Upper lobe of left lung (tissue), 6 donors: Measurements from ENCODE around the gene ATP10A. TPM values are rescaled to one million over a fixed set of nuclear protein-coding genes. Genes with fewer than 3 reads are reported as not detected.

Experiments used
- ATAC-seq, 2 donors: fragments of 200-7000 bp; cut with Tn5 transposase; one replicate each; pipeline ENCODE4 v1.9.1; 2022; ENCODE audit warnings: mild to moderate bottlenecking in 2 of 2, moderate library complexity in 2 of 2; ENCODE audit not compliant: low FRiP score in 2 of 2
- DNase-seq, 2 donors: peaks; one replicate each; pipeline ENCODE4 v3.0.0-alpha.2; 2019 to 2020
- H3K27ac ChIP-seq, 4 donors: fragments of 200-600 bp; sonication (generic); one replicate each; pipeline ENCODE4 v1.5.1; 2016 to 2019
- H3K27me3 ChIP-seq, 4 donors: fragments of 200-600 bp; sonication (generic); one replicate each; pipeline ENCODE4 v1.5.1; 2017 to 2019
- H3K36me3 ChIP-seq, 4 donors: fragments of 200-600 bp; sonication (generic); one replicate each; pipeline ENCODE4 v1.5.1; 2016 to 2019
- H3K4me1 ChIP-seq, 4 donors: fragments of 200-600 bp; sonication (generic); one replicate each; pipeline ENCODE4 v1.5.1; 2018 to 2019
- H3K4me3 ChIP-seq, 4 donors: fragments of 200-600 bp; sonication (generic); one replicate each; pipeline ENCODE4 v1.5.1; 2017 to 2019; ENCODE audit warnings: mild to moderate bottlenecking in 2 of 4, moderate library complexity in 1 of 4
- H3K9me3 ChIP-seq, 4 donors: fragments of 200-600 bp; sonication (generic); one replicate each; pipeline ENCODE4 v1.5.1; 2018 to 2019
- EP300 ChIP-seq, 4 donors: sonication (generic); formaldehyde crosslinking; IDR thresholded peaks; one replicate each; pipeline ENCODE4 v1.5.1; 2017; ENCODE audit warnings: antibody characterized with exemption in 4 of 4, control low read depth in 2 of 4
- POLR2A ChIP-seq, 4 donors: fragments of 450-650 bp; IDR thresholded peaks; one replicate each; pipeline ENCODE4 v1.5.1; 2016 to 2017; ENCODE audit warnings: antibody characterized with exemption in 4 of 4, mild to moderate bottlenecking in 2 of 4
- POLR2AphosphoS5 ChIP-seq, 2 donors: sonication (generic); formaldehyde crosslinking; IDR thresholded peaks; one replicate each; pipeline ENCODE4 v1.5.1; 2017; ENCODE audit warnings: antibody characterized with exemption in 2 of 2
- WGBS, 2 donors: methylation state at CpG; one replicate each; pipeline ENCODE4 v1.1.5; 2017 to 2018; 5-methylcytosine and 5-hydroxymethylcytosine counted together
- total RNA-seq, 6 donors: library from RNA; depleted of rRNA in 4 of 6; stranded (reverse); fragments of >200 nt in 4 of 6; gene quantifications; one replicate each; pipeline versions ENCODE4 v1.1.0 to v1.2.1, GENCODE V29; 2016 to 2021
- TF ChIP-seq, protein P1 (sequence below), 6 experiments: fragments of 450-650 bp in 4 of 6; fragments of 200-600 bp in 2 of 6; sonication (generic) in 2 of 6; IDR thresholded peaks; one replicate each; pipeline ENCODE4 v1.5.1; 2016 to 2019; ENCODE audit warnings: antibody characterized with exemption in 6 of 6
- donor health status: DM: no; HTN: no; CAD: no; lungs with moderate emphysema.
- donor health status: DM: no; HTN: yes; CAD: no; lungs with severe emphysema.

Gene ATP10A
- total RNA-seq, 6 donors from 2014 or later: 17.8 to 62.4 (median 32.3) TPM

DNA sequence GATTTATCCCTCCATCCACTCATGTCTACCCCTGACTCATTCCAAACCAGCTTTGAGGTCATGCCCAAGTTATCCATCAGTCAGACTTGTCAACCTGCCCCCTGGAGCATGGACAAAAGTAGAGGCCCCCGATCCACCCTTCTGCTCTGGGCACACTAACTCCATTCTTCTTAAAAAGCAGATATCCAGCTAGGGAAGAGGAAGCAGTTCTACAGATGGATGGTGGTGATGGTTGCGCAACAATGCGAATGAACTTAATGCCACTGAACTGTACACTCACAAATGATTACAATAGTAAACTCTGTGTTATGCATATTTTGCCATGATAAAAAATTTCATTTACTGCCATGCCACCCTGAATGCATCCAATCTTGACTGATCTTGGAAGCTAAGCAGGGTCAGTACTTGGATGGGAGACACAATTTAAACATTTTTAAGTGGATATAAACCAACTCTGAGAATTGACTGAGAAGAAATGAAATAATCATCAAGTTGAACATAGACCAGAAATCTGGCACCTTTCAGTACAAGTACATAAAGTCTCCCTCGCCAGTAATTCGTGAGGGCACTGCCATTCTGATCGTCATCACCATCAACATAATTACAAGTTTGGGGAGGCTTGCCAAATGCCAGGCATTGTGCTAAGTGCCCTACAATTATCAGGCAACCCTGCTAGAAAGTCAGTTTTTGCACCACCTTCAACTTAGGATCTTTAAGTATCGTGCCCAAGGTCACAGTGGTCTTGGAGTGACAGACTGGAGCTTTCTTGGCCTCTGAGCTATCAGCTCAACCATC is 124.8 kb downstream of the ATP10A start:
- Histone ChIP-seq H3K27me3 (no peaks in the 10 kb centered on the region), H3K4me3 (no peak overlapping the region), H3K27ac (peak overlapping the region in 1 of 4 donors; percentile 49), H3K36me3 (no peaks in the 10 kb centered on the region), H3K9me3 (no peaks in the 10 kb centered on the region), H3K4me1 (no peaks in the 10 kb centered on the region)
- ATAC-seq (peak in 1 of 2 donors; percentile 17), DNase-seq (peak in 1 of 2 donors; percentile 46)
- 64 to 72% methylated on average over 7 of the region's 7 CpGs for WGBS, 2 donors
- TF ChIP-seq, protein P1, sequence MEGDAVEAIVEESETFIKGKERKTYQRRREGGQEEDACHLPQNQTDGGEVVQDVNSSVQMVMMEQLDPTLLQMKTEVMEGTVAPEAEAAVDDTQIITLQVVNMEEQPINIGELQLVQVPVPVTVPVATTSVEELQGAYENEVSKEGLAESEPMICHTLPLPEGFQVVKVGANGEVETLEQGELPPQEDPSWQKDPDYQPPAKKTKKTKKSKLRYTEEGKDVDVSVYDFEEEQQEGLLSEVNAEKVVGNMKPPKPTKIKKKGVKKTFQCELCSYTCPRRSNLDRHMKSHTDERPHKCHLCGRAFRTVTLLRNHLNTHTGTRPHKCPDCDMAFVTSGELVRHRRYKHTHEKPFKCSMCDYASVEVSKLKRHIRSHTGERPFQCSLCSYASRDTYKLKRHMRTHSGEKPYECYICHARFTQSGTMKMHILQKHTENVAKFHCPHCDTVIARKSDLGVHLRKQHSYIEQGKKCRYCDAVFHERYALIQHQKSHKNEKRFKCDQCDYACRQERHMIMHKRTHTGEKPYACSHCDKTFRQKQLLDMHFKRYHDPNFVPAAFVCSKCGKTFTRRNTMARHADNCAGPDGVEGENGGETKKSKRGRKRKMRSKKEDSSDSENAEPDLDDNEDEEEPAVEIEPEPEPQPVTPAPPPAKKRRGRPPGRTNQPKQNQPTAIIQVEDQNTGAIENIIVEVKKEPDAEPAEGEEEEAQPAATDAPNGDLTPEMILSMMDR (IDR thresholded peaks at IDR 0.05): no peak
- no peak for TF ChIP-seq POLR2A (IDR thresholded peaks at IDR 0.05)

DNA sequence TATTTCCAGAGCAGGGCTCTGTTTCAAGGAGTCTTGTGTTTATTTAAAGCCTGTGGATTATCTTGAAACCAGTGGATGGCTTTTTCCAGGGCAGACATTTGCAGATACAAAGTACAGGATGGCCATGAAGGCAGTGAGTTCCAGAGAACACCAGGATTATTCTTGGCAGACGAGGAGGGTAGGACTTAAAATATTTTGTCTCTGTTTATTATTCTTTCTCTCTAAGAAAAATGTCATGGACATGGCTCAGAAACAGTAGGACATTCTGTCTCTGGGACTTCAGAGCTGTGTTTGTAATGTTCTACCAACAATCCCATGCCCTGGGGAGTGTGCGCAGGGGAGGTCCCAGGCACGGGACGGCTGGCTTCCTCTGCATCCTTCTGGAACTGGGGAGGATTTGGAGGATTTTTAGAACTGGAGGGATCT is 125.9 kb downstream of the ATP10A start:
- Histone ChIP-seq H3K27me3 (no peaks in the 10 kb centered on the region), H3K4me3 (no peak overlapping the region), H3K4me1 (no peaks in the 10 kb centered on the region), H3K36me3 (no peaks in the 10 kb centered on the region), H3K27ac (peak overlapping the region in 1 of 4 donors; percentile 3), H3K9me3 (no peaks in the 10 kb centered on the region)
- 46 to 67% methylated on average over 4 of the region's 4 CpGs for WGBS, 2 donors
- DNase-seq (no peak), ATAC-seq (no peak)
- TF ChIP-seq, protein P1 (IDR thresholded peaks at IDR 0.05): no peak
- TF ChIP-seq POLR2AphosphoS5 (IDR thresholded peaks at IDR 0.05): peak in 1 of 2 donors; percentile 7
- TF ChIP-seq EP300 (IDR thresholded peaks at IDR 0.05): peak in 2 of 4 donors; percentile 13 to 39
- TF ChIP-seq POLR2A (IDR thresholded peaks at IDR 0.05): no peak

GRCh38 chr15:25736461-25736860 is 126.7 kb downstream of the ATP10A start:
- DNase-seq: no peak
- TF ChIP-seq EP300 (IDR thresholded peaks at IDR 0.05) (no peak), POLR2A (IDR thresholded peaks at IDR 0.05) (no peak), POLR2AphosphoS5 (IDR thresholded peaks at IDR 0.05) (no peak)
- TF ChIP-seq, protein P1 (IDR thresholded peaks at IDR 0.05): no peak
- Histone ChIP-seq H3K4me1 (no peaks in the 10 kb centered on the region), H3K36me3 (no peaks in the 10 kb centered on the region), H3K27ac (no peak overlapping the region), H3K9me3 (no peaks in the 10 kb centered on the region), H3K27me3 (no peaks in the 10 kb centered on the region), H3K4me3 (no peak overlapping the region)
- WGBS, 2 donors: 76 to 83% methylated on average over 3 of the region's 3 CpGs
- ATAC-seq: no peak

GRCh38 chr15:25735550-25736384 is 127.4 kb downstream of the ATP10A start:
- Histone ChIP-seq H3K4me1 (no peaks in the 10 kb centered on the region), H3K4me3 (no peak overlapping the region), H3K27me3 (no peaks in the 10 kb centered on the region), H3K9me3 (no peaks in the 10 kb centered on the region), H3K27ac (no peak overlapping the region), H3K36me3 (no peaks in the 10 kb centered on the region)
- no peak for ATAC-seq
- WGBS, 2 donors: 87 to 94% methylated on average over 30 of the region's 30 CpGs
- TF ChIP-seq POLR2A (IDR thresholded peaks at IDR 0.05) (no peak), POLR2AphosphoS5 (IDR thresholded peaks at IDR 0.05) (no peak), EP300 (IDR thresholded peaks at IDR 0.05) (no peak)
- TF ChIP-seq, protein P1 (IDR thresholded peaks at IDR 0.05): no peak
- no peak for DNase-seq
